ENCODE data around the gene PLAAT5.

GRCh38 chr11:63508745-63509144, 17.8 kb upstream of the PLAAT5 start:
- no peak for TF ChIP-seq CTCF (IDR thresholded peaks at IDR 0.05; ENCODE audit: extremely low read depth in 1 of 2, insufficient read depth in 1 of 2, low read depth in 1 of 2, low read length in 2 of 2)
- no peak for TF ChIP-seq POLR2A (IDR thresholded peaks at IDR 0.05; ENCODE audit: low read depth, low read length)
- TF ChIP-seq, protein P1, sequence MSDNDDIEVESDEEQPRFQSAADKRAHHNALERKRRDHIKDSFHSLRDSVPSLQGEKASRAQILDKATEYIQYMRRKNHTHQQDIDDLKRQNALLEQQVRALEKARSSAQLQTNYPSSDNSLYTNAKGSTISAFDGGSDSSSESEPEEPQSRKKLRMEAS (IDR thresholded peaks at IDR 0.05; ENCODE audit: insufficient read depth, insufficient read length) = no peak
- TF ChIP-seq JUN (IDR thresholded peaks at IDR 0.05; ENCODE audit: borderline replicate concordance, insufficient read depth, insufficient read length, low read depth) = no peak
- TF ChIP-seq FOS (IDR thresholded peaks at IDR 0.05; ENCODE audit: borderline replicate concordance, insufficient read depth, low read length) = no peak
- TF ChIP-seq EZH2 (IDR thresholded peaks at IDR 0.05; ENCODE audit: borderline replicate concordance, low read depth, low read length, severe bottlenecking) = no peak
- TF ChIP-seq MYC (IDR thresholded peaks at IDR 0.05; ENCODE audit: low read depth, low read length) = no peak
- TF ChIP-seq POLR2AphosphoS5 (IDR thresholded peaks at IDR 0.05; ENCODE audit: insufficient read depth, low read depth, low read length) = no peak
